Mesothelial cell of epicardium (in vitro differentiated cells): Measurements from ENCODE around the gene REPS1. TPM values are rescaled to one million over a fixed set of nuclear protein-coding genes. Genes with fewer than 3 reads are reported as not detected.

ENCODE experiments used
- DNase-seq, 2 experiments: peaks; one replicate each; pipeline ENCODE4 v3.0.0; 2021; ENCODE audit warnings: low spot score in 2 of 2; ENCODE audit not compliant: unreplicated experiment in 2 of 2
- H3K27ac Mint-ChIP-seq: 2 replicates; pipeline ENCODE4 v1.8.0; 2021; ENCODE audit warnings: mixed read lengths
- H3K27me3 Mint-ChIP-seq: 2 replicates; pipeline ENCODE4 v1.8.0; 2021; ENCODE audit warnings: low read depth, mixed read lengths
- H3K36me3 Mint-ChIP-seq: 2 replicates; pipeline ENCODE4 v1.8.0; 2021; ENCODE audit warnings: mixed read lengths
- H3K4me1 Mint-ChIP-seq: 2 replicates; pipeline ENCODE4 v1.8.0; 2021; ENCODE audit warnings: mixed read lengths
- H3K4me3 Mint-ChIP-seq: 2 replicates; pipeline ENCODE4 v1.8.0; 2021; ENCODE audit warnings: mild to moderate bottlenecking, moderate library complexity, mixed read lengths
- H3K9me3 Mint-ChIP-seq: 2 replicates; pipeline ENCODE4 v1.8.0; 2021; ENCODE audit warnings: mixed read lengths
- total RNA-seq: library from RNA; stranded (reverse); gene quantifications from 3 replicates; pipeline ENCODE4 v1.2.1, GENCODE V29; 2021
- TF ChIP-seq, protein P1 (sequence below): fragments of 200-600 bp; sonication (generic); IDR thresholded peaks from one replicate; pipeline ENCODE4 v1.5.0; 2021; ENCODE audit warnings: antibody characterized with exemption; ENCODE audit not compliant: unreplicated experiment

Gene REPS1
- total RNA-seq, 1 donor from 2014 or later = 95.4 TPM

DNA sequence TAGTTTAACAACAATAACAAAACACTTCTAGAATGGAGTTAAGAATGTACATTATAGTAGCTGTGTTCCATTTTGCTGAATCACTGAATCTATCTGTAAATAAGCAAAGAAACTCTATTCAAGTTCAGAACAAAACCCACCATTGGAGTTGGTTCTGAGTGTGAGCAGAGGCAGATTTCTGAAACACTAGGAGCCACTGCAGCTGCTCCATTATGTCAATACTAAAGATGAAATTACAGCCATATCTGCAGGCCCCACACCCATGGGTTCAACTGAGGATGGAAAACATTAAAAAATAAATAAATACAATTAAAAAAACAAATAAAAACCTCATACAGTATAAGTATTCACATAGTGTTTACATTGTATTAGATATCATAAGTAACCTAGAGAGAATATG lies 91.0 kb downstream of the REPS1 start:
- Mint-ChIP-seq H3K4me3 (no peak overlapping the region), H3K27me3 (no peaks in the 10 kb centered on the region), H3K27ac (no peak overlapping the region), H3K36me3 (peaks cover 29% of the 10 kb centered on the region), H3K4me1 (no peaks in the 10 kb centered on the region), H3K9me3 (peaks cover 1% of the 10 kb centered on the region)
- no peak for DNase-seq
- TF ChIP-seq, protein P1, sequence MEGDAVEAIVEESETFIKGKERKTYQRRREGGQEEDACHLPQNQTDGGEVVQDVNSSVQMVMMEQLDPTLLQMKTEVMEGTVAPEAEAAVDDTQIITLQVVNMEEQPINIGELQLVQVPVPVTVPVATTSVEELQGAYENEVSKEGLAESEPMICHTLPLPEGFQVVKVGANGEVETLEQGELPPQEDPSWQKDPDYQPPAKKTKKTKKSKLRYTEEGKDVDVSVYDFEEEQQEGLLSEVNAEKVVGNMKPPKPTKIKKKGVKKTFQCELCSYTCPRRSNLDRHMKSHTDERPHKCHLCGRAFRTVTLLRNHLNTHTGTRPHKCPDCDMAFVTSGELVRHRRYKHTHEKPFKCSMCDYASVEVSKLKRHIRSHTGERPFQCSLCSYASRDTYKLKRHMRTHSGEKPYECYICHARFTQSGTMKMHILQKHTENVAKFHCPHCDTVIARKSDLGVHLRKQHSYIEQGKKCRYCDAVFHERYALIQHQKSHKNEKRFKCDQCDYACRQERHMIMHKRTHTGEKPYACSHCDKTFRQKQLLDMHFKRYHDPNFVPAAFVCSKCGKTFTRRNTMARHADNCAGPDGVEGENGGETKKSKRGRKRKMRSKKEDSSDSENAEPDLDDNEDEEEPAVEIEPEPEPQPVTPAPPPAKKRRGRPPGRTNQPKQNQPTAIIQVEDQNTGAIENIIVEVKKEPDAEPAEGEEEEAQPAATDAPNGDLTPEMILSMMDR = no peak

DNA sequence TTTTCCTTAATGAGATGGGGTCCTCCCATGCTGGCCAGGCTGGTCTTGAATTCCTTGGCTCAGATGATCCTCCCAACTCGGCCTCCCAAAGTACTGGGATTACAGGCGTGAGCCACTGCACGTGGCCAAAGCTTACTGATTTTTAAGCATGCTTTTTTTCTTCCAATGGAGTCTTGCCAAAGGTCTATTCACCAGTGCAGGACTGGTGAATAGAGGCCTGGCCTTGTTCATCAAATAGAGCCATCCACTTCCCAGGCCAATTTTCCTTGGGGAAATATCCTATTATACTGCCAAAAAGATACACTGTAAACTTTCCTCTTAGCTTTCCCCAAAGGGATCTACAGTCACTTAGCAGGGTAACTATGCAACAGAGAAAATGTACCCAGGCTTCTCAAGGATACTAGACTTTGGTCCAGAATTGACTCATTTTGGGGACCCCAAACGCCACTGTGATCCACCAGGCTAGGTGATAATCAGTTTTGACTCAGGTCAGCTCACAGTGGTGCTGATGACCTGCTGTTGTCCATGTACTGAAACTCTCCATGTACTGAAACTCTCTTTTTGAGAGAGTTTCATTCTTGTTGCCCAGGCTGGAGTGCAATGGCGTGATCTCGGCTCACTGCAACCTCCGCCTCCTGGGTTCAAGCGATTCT lies 91.8 kb downstream of the REPS1 start:
- peaks cover 9% of the 10 kb centered on the region for H3K9me3 Mint-ChIP-seq
- no peaks in the 10 kb centered on the region for H3K4me1 Mint-ChIP-seq
- TF ChIP-seq, protein P1 = no peak
- H3K36me3 Mint-ChIP-seq = peaks cover 30% of the 10 kb centered on the region
- H3K27me3 Mint-ChIP-seq = no peaks in the 10 kb centered on the region
- H3K27ac Mint-ChIP-seq = no peak overlapping the region
- no peak for DNase-seq
- H3K4me3 Mint-ChIP-seq = no peak overlapping the region

DNA sequence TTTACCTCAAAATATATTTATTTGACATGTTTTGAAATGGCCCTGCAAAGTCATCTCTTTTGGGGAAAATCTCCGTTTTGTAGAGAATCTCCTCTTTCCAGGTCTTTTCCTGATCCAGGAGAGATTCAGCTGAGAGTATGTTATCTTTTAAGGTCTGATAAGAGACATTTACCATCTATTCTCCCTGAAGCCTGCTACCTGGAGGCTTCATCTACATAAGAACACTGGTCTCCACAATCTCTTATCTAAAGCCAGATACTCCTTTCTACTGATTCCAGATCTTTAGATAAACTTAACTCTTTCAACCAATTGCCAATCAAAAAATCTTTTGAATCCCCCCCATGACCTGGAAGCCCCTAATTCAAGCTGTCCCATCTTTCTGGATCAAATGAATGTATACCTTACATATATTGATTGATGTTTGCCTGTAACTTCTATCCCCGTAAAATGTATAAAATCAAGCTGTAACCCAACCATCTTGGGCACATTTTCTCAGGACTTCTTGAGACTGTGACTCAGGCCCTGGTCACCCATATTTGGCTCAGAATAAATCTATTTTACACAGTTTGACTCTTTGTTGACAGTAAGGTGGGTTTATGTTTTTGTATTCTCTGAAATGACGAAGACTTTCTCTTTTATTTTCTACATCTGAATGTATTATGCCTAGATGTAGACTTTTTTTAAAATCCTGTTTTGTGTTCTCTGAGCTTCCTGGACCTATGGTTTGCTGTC lies 96.6 kb downstream of the REPS1 start:
- Mint-ChIP-seq H3K4me3 (no peak overlapping the region), H3K4me1 (no peaks in the 10 kb centered on the region), H3K9me3 (peaks cover 17% of the 10 kb centered on the region), H3K27me3 (no peaks in the 10 kb centered on the region), H3K27ac (no peak overlapping the region), H3K36me3 (peaks cover 21% of the 10 kb centered on the region)
- no peak for DNase-seq
- TF ChIP-seq, protein P1 = no peak

DNA sequence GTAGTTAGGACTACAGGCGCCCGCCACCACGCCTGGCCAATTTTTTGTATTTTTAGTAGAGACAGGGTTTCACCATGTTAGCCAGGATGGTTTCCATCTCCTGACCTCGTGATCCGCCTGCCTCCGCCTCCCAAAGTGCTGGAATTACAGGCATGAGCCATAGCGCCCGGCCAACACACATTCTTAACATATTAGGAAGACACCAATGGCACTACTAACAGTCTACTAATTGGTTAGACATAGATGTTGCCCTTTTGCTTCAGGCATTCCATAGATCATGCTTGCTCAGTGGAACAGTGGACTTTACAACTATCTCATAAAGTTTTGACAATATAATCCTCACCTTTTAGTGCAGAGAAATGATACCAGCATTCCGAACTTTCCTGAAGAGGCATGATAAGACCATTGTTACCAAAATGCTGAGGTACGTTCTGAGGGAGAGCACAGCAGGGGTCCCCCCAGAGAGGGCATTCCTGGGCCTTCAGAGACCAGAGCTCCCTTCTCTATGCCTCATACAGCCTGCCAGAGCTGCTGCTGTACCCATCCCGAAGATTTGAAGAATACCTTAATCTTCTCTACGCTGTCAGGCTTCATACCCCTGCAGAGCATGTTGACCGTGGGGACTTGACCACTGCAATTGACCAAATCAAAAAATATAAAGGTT lies 102.8 kb downstream of the REPS1 start:
- Mint-ChIP-seq H3K4me3 (no peak overlapping the region), H3K36me3 (peaks cover 10% of the 10 kb centered on the region), H3K27me3 (no peaks in the 10 kb centered on the region), H3K9me3 (peaks cover 2% of the 10 kb centered on the region), H3K4me1 (peaks cover 6% of the 10 kb centered on the region), H3K27ac (no peak overlapping the region)
- TF ChIP-seq, protein P1 = no peak
- no peak for DNase-seq

DNA sequence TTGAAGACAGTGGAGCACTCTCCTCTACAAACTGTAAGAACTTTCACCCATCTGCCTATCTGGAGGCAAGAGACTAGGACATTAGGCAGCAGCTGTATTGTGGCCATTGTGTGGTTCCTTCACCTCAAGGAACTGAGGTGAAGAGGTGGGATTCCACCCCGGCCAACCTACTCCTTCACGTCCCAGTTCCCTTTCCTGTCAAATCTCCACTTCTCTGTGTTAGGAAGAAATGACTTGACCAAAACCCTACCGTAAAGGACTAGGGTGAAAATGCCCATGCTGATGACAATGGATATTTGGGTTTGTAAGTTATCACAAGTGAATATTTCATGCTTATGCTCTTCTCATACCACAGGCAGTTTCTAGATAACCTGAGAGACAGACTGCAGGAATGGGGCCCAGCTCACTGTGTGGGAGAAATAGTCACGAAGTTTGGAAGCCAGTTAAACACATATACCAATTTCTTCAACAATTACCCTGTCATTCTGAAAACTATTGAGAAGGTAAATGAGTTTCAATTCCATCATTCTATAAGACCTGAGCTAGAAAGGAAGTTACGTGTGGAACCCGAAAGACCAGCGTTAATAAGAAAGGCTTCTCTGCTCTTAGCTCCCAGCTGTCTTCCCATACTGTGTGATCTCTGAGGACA lies 105.6 kb downstream of the REPS1 start:
- Mint-ChIP-seq H3K9me3 (peaks cover 2% of the 10 kb centered on the region), H3K4me3 (no peak overlapping the region), H3K4me1 (peaks cover 6% of the 10 kb centered on the region), H3K36me3 (peaks cover 13% of the 10 kb centered on the region), H3K27ac (no peak overlapping the region), H3K27me3 (no peaks in the 10 kb centered on the region)
- DNase-seq = no peak
- TF ChIP-seq, protein P1 = no peak
